Activated CD8-positive, alpha-beta T cell treated with anti-CD3 and anti-CD28 coated beads for 36 hours (primary cell): ENCODE data around the gene LCORL. TPM values are rescaled to one million over a fixed set of nuclear protein-coding genes. Genes with fewer than 3 reads are reported as not detected.
"Not testable (repeated sequence)": the region's sequence is repeated elsewhere in the genome, so short reads cannot be mapped to it uniquely, and the experiment has no call there.

Experiments
- ATAC-seq: fragments of 200-7000 bp; cut with Tn5 transposase; one replicate; pipeline ENCODE4 v1.10.0; 2021; ENCODE audit warnings: mild to moderate bottlenecking, moderate library complexity
- CTCF ChIA-PET: fragments of 350-600 bp; sonication (Branson Sonifier 250); formaldehyde crosslinking; loops from one replicate; lab custom pipeline; 2021; ENCODE audit warnings: antibody characterized with exemption; lab: Charles Lee
- POLR2A ChIA-PET: fragments of 350-600 bp; sonication (Branson Sonifier 250); formaldehyde crosslinking; loops from one replicate; lab custom pipeline; 2021; ENCODE audit warnings: antibody characterized with exemption; lab: Charles Lee
- DNase-seq: peaks from one replicate; pipeline ENCODE4 v3.0.0-alpha.2; 2020
- H3K27ac Mint-ChIP-seq: one replicate; pipeline ENCODE4 v1.8.0; 2021; ENCODE audit warnings: mild to moderate bottlenecking, mixed read lengths
- H3K27me3 Mint-ChIP-seq: one replicate; pipeline ENCODE4 v1.8.0; 2021; ENCODE audit warnings: mixed read lengths
- H3K36me3 Mint-ChIP-seq: one replicate; pipeline ENCODE4 v1.8.0; 2021; ENCODE audit warnings: low read depth, mixed read lengths
- H3K4me1 Mint-ChIP-seq: one replicate; pipeline ENCODE4 v1.8.0; 2021; ENCODE audit warnings: low read depth, mixed read lengths
- H3K4me3 Mint-ChIP-seq: one replicate; pipeline ENCODE4 v1.8.0; 2021; ENCODE audit warnings: mild to moderate bottlenecking, moderate library complexity, mixed read lengths
- H3K9me3 Mint-ChIP-seq: one replicate; pipeline ENCODE4 v1.8.0; 2021; ENCODE audit warnings: mixed read lengths
- CTCF ChIP-seq: fragments of 200-600 bp; IDR thresholded peaks from one replicate; pipeline ENCODE4 v1.8.0; 2022; ENCODE audit warnings: antibody characterized with exemption, mild to moderate bottlenecking
- intact Hi-C: fragments of 100-400 bp; cut with micrococcal nuclease; formaldehyde crosslinking; loops from one replicate; pipeline ENCODE4 v1.10.0; 2022
- total RNA-seq, 2 experiments: library from RNA; stranded (reverse); gene quantifications; one replicate each; pipeline ENCODE4 v1.2.3, GENCODE V29; 2021

The LCORL gene
- total RNA-seq, 2 experiments from 2014 or later, result 8.9 to 10.3 TPM

GRCh38 chr4:18012134-18012806, 9.3 kb downstream of the LCORL start:
- Mint-ChIP-seq H3K27me3 (no peaks in the 10 kb centered on the region), H3K9me3 (no peaks in the 10 kb centered on the region), H3K4me3 (no peak overlapping the region), H3K27ac (no peak overlapping the region), H3K4me1 (peaks cover 26% of the 10 kb centered on the region), H3K36me3 (no peaks in the 10 kb centered on the region)
- ATAC-seq, result no peak
- TF ChIP-seq CTCF, result no peak
- no peak for DNase-seq
- POLR2A ChIA-PET, result no interaction called here
- CTCF ChIA-PET, result no interaction called here
- intact Hi-C loops, result no loop called here

GRCh38 chr4:18007625-18008024, 13.9 kb downstream of the LCORL start:
- Mint-ChIP-seq H3K36me3 (peaks cover 19% of the 10 kb centered on the region), H3K27ac (no peak overlapping the region), H3K9me3 (peaks cover 12% of the 10 kb centered on the region), H3K4me1 (peaks cover 35% of the 10 kb centered on the region), H3K4me3 (no peak overlapping the region), H3K27me3 (no peaks in the 10 kb centered on the region)
- intact Hi-C loops, result no loop called here
- no peak for TF ChIP-seq CTCF
- DNase-seq, result no peak
- ATAC-seq, result no peak
- ChIA-PET POLR2A (no interaction called here), CTCF (no interaction called here)

GRCh38 chr4:18006432-18006831, 15.1 kb downstream of the LCORL start:
- peaks cover 12% of the 10 kb centered on the region for H3K9me3 Mint-ChIP-seq
- CTCF ChIA-PET, H3K27ac Mint-ChIP-seq, intact Hi-C loops, H3K27me3 Mint-ChIP-seq, H3K4me3 Mint-ChIP-seq: not testable (repeated sequence)
- peaks cover 28% of the 10 kb centered on the region for H3K4me1 Mint-ChIP-seq
- ATAC-seq (peak; percentile 34), DNase-seq (peak; percentile 33)
- peaks cover 19% of the 10 kb centered on the region for H3K36me3 Mint-ChIP-seq
- POLR2A ChIA-PET, result interaction anchor here (0.6 to 1.4 kb wide), 2 partner anchors 10 to 163 kb away, joined by 3 read pairs; no protein-coding TSS in a partner anchor

- no peak for DNase-seq
- no peaks in the 10 kb centered on the region for H3K9me3 Mint-ChIP-seq
- H3K4me1 Mint-ChIP-seq, result peaks cover 9% of the 10 kb centered on the region
- ChIA-PET CTCF (interaction anchor here (0.6 kb wide), 1 partner anchor 329 kb away, joined by 3 read pairs; no protein-coding TSS in a partner anchor), POLR2A (no interaction called here)
- intact Hi-C loops, result no loop called here
- no peak overlapping the region for H3K27ac Mint-ChIP-seq
- H3K36me3 Mint-ChIP-seq, result no peaks in the 10 kb centered on the region
- no peak overlapping the region for H3K4me3 Mint-ChIP-seq
- no peak for ATAC-seq
- no peak for TF ChIP-seq CTCF
- H3K27me3 Mint-ChIP-seq, result no peaks in the 10 kb centered on the region
These were observed 24.4 kb downstream of the LCORL start for GRCh38 chr4:17997129-17997528.

- Mint-ChIP-seq H3K27ac (no peak overlapping the region), H3K36me3 (no peaks in the 10 kb centered on the region), H3K9me3 (no peaks in the 10 kb centered on the region), H3K4me3 (no peak overlapping the region), H3K4me1 (peaks cover 6% of the 10 kb centered on the region), H3K27me3 (no peaks in the 10 kb centered on the region)
- ATAC-seq (no peak), DNase-seq (no peak)
- POLR2A ChIA-PET, result interaction anchor here (0.7 kb wide), 1 partner anchor 91 kb away, joined by 3 read pairs; no protein-coding TSS in a partner anchor
- CTCF ChIA-PET, result interaction anchor here (1.0 kb wide), 1 partner anchor 61 kb away, joined by 3 read pairs; no protein-coding TSS in a partner anchor
- no peak for TF ChIP-seq CTCF
- intact Hi-C loops, result no loop called here
These were observed 26.4 kb downstream of the LCORL start for GRCh38 chr4:17995165-17995564.
